ENCODE data around the gene KCNQ1.

- TF ChIP-seq CTCF (conservative IDR thresholded peaks at IDR 0.05; ENCODE audit: low read depth in 2 of 2) (no peak), POLR2AphosphoS5 (IDR thresholded peaks at IDR 0.05; ENCODE audit: low read depth) (no peak), ETS1 (IDR thresholded peaks at IDR 0.05) (no peak), EZH2 (IDR thresholded peaks at IDR 0.05; ENCODE audit: low read depth, unreplicated experiment) (no peak), ZNF331 (CRISPR knock-in tag; IDR thresholded peaks at IDR 0.05; ENCODE audit: low read depth) (no peak), EZH2phosphoT487 (IDR thresholded peaks at IDR 0.05; ENCODE audit: unreplicated experiment) (no peak), REST (IDR thresholded peaks at IDR 0.05; ENCODE audit: unreplicated experiment) (no peak), ZNF114 (CRISPR knock-in tag; IDR thresholded peaks at IDR 0.05) (no peak), JUNB (IDR thresholded peaks at IDR 0.05; ENCODE audit: unreplicated experiment) (no peak), ZNF462 (CRISPR knock-in tag; IDR thresholded peaks at IDR 0.05) (no peak)
Measured at GRCh38 chr11:2838091-2838490, 393.3 kb downstream of the KCNQ1 start.

Measured in GM23338 (cell line).